Activated CD8-positive, alpha-beta memory T cell treated with anti-CD3 and anti-CD28 coated beads, Interleukin-2, amount 50 U/mL, for 24 hours (primary cell): ENCODE measurements around the gene CRYBA1.
"Not testable (repeated sequence)": the region's sequence is repeated elsewhere in the genome, so short reads cannot be mapped to it uniquely, and the experiment has no call there.

Source experiments
- DNase-seq: peaks from one replicate; pipeline ENCODE4 v3.0.0-alpha.2; 2020; ENCODE audit errors: extremely low read depth

The CRYBA1 gene, protein sequence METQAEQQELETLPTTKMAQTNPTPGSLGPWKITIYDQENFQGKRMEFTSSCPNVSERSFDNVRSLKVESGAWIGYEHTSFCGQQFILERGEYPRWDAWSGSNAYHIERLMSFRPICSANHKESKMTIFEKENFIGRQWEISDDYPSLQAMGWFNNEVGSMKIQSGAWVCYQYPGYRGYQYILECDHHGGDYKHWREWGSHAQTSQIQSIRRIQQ

DNA sequence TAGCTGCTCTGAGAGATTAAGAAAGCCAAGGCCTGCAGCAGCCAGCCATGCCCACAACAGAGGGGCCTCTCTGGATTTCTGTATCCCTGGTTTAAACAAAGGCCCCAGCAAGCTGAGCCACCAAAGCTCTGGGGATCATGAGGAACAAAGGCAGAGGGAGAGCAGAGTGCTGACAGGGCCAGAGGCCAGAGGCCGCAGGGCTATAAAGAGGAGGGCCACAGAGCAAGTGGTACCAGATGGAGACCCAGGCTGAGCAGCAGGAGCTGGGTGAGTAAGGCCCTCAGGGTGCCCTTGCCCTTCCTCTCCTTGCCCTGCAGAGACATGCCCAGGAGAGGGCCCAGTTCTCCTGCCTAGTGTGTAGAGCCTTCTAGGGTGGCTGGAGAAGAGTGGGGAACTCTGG, at the start of gene CRYBA1:
Gene CRYBA1, plus strand, starts transcription at position 232 of the 400 bp plus-strand sequence. Its CDS starts 5 bp downstream, at position 237.
- DNase-seq: no peak

DNA sequence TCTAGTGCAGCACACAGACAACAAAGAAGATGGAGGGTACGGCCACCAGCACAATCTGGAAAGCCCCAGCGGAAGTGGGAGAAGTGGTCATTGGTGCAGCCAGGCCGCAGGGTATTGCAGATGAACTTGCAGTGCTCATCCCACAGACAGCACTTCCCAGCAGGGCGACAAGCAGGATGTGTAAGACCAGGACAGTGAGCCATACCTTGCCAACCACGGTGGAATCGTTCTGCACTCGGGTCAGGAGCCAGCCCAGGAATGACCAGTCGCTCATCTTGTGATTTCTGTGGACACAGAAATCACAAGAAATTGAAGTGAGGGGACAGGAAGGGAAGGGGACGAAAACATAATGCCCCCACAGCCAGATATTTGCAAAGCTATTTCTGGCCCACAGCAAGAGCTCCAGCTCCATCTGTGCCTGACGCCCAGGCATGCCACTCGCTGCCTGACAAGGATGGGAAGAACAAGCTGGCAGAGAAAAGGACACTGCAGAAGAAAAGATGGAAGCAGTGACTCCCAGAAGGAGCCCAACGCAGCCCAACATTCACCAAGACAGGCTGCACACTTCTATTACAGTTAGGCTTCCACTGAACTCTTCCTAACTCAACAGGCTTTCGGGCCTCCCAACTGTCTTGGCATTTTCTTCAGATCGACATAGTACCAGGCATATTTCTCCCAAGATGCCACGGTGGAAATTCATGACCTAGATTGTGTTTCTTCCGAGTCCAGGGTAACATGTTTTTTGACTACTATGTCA, 49.0 kb upstream of the CRYBA1 start:
- no peak for DNase-seq

DNA sequence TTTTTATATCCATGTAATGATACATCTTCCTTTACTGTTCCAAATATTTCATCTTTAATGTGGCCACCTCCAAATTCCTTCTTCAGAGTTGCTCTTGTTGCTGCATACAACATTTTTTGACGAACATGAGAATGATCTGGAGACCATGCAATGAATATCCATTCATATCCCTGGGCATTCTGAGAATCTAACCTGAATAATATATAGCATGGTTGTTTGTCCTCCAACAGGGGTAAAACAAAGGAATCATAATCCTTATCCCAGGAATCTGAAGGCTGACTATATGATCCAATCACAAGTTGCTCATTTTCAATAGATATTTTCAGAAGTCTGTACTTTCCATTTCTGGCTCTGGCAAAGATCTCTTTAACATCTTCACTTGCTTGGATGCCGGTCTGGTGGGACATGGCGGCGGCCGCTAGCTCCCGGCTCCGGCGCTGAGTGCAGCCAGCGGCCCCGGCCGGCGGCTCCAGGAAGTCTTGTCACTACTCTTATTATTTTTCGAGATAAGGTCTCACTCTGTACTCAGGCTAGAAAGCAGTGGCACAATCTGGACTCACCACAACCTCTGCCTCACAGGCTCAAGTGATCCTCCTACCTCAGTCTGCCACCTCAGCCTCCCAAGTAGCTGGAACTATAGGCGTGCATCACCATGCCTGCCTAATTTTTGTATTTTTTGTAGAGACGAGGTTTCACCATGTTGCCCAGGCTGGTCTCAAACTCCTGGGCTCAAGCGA, 42.4 kb upstream of the CRYBA1 start:
- not testable (repeated sequence) for DNase-seq

DNA sequence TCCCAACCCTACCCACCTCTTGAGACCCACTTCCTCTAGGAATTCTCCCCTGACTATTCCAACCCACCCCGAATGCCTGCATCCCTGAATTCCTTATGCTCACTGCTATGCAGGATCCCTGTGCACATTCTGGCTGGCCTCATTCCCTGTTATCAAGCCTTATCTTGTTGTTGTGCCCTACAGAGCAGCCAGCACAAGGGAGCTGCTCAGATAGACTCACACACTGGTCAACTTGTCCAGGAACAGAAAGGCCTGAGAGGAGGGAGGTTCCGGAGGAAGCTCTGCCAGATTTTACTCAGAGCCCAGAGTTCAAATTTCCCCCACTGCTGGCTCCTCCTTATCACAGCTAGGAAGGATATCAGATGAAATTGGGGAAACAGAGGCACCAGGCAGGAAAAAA, 41.6 kb upstream of the CRYBA1 start:
- DNase-seq: no peak

DNA sequence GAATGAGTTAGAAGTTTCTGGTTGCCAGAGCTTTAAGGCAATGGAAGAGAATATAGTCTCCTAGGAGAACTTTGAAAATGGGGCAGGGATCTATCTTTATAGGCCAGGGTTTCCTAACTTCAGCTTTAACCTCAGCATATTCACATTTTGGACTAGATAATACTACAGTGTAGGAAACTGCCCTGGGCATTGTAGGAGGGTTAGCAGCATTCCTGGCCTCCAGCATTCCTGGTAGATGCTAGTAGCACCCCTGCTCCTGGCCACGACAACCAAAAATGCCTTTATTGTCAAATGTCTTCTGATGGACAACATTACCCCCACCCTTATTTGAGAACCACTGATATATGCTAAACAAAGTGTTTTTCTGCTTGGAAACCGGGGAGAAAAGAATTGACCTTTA, 38.7 kb upstream of the CRYBA1 start:
- DNase-seq: no peak

DNA sequence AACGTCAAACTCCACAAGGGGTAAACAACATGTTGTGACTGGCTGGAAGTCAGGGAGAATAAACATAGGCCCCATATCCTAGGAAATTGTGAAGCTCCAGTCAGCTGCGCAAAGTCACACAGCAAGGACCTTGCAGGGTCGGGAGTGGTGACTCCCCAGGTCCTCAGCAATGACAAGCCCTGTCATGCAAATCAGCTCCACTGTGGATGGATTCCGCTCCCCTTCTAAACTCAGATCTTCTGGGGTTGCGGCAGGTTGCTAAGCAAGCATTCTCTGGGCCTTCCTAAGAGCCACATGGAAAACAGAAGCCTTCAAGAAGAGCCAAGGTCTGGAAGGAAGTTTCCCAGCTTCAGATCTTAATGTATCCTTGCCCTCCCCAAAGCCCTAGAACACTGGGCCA, 37.6 kb upstream of the CRYBA1 start:
- no peak for DNase-seq

DNA sequence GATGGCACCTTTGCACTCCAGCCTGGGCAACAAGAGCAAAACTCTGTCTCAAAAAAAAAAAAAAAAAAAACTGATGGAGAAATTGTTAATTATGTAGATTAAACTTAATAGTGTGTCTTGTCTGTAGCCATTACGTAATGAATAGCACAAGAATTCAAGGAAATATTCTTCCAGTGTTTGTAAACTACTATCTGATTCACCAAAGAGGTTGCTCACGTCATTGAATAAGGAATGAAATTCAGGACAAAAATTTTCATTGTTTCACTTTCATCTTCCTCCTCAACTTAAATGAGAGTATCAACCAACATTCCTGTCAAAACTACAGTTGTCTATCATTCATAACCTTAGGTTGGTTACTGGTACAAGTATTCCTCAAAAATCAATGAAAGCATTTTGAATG, 35.8 kb upstream of the CRYBA1 start:
- DNase-seq: no peak

DNA sequence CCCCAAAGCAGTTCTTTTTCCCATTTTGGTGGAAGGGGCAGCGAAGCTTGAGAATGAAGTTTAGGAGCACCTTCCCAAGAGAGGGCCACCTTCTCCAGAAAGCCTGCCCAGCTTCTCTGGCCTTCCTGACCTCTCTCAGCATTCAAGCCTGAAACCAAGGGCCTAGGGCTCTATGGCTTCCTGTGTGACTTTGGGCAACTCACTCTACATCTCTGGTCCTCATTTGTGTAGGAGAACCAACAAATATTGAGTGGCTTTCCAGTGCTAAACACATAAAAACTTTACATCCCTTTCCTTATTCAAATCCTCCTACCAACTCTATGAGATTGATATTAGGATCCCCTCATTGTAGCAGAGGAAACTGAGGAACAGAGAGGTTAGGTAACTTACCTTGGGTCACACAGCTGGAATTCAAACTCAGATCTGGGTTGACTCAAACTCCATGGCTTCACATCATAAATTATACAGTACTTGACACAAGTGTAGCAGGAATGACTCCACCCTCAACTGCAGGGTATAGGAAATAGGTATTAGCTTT, 34.5 kb upstream of the CRYBA1 start:
- no peak for DNase-seq

DNA sequence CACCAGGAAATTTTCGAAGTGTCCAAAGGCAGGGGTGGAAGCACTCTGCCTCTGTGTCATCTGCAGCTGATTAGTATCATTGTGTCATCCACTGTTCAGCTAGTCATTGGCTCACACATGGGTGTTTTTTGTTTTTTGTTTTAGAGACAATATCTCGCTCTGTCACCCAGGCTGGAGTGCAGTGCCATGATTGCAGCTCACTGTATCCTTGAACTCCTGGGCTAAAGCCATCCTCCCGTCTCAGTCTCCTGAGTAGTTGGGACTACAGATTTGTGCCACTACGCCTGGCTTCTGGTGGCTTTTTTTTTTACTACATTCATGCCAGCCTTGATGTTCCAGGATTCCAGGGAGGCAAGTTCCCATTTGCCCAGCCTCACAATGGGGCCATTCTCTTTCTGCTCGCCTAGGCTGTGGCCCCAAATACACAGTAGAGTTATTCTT, 34.0 kb upstream of the CRYBA1 start:
- DNase-seq: no peak

DNA sequence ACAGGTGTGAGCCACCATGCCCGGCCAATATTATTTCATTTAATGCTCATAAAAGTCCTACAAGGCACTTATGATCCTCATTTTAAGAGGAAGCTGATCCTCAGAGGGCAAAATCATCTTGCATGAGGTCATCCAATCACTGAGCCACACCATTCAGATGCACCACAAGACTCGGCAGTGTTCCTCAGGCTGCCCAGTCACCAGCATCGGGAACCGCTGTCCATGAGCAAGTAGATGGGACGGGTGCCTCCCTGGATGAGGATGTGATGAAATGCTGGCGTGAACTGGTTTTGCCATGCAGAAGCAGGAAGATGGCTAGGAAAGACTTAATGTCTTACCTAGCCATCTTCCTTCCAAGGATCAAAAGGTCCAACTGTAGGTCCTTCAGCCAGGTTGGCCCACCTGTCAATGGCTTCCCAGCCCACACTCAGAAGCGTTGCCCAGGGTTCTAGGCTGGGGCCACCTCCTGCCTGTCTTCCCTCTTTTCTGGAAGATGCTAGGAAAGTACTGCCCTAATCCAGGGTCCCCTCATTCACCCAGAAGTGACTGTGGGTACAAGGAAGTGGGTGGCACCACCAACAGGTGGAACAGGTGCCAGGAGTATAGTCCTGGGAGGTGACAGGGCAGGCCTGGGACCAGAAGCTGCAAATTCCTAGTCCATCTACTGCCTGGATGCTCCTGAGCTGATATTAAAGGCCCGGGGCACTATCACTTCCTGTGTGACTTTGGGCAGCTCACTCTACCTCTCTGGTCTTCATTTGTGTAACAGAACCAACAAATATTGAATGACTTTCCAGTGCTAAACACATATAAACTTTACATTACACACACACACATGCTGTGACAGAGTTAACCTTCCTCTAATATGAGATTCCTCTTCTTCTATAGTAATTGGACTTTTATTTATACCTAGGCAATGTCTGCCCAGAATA, 32.2 kb upstream of the CRYBA1 start:
- DNase-seq: no peak

DNA sequence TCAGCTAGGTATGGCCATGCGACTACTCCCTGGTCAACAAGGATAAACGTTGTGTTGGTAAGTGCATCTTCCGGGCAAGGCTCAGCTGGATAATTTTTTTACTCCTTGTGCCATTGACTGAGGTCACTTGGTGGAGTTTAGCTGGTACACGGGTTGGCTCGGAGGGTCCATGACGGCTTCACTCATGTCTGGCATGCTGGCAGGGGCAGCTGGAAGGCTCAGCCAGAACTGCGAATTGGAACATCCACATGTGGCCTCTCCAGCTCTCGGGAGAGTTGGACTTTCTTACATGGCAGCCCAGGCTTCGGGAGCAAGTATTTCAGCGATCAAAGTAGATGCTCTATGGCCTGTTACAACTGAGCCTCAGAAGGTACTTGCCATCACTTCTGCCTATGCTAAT, 31.5 kb upstream of the CRYBA1 start:
- DNase-seq: no peak

DNA sequence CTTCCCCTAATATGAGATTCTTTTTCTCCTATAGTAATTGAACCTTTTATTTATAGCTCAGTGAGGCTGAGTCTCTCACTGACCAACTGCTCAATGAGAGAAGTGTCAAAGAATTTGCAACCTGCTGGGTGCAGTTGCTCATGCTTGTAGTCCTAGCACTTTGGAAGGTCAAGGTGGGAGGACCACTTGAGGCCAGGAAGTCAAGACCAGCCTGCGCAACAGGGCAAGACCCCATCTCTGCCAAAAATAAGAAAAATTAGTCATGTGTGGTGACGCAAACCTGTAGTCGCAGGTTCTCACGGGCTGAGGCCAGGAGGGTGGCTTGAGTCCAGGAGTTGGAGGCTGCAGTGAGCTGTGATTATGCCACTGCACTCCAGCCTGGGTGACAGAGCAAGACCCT, 30.9 kb upstream of the CRYBA1 start:
- DNase-seq: no peak

DNA sequence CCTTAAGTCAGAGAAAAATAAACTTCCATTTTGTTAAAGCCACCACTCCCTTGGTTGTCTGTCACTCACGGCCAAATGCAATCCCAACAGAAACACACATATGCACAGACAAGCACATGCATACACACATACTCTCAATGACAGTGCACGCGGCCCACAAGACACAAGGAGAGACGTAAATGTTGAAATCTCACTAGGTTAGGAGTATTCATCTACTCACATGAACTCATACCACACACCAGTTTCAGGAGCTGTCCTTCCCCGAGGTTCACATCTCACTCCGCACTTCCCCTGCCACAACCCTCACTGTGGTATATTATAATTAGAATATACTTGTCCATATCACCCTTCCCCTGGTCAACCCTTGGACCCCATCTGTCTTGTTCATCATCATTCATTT, 30.5 kb upstream of the CRYBA1 start:
- no peak for DNase-seq

DNA sequence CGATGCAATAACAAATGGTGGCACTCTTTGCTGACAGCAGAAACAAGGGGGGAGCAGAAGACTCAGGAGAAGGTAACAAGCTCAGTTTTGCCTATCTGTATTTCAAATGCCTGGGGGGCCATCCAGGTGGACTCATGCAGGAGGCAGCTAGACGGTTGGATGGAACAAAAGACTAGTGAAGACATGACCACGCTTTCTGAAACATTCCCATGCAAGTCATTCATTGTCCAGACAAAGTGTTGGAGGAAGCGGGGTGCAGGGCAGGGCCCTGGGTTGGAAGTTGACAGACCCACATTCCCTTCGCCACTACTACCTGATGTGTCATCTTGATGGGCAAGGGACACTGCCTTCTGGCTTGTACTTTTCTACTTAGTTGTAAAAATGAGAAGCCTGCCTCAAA, 29.8 kb upstream of the CRYBA1 start:
- no peak for DNase-seq

DNA sequence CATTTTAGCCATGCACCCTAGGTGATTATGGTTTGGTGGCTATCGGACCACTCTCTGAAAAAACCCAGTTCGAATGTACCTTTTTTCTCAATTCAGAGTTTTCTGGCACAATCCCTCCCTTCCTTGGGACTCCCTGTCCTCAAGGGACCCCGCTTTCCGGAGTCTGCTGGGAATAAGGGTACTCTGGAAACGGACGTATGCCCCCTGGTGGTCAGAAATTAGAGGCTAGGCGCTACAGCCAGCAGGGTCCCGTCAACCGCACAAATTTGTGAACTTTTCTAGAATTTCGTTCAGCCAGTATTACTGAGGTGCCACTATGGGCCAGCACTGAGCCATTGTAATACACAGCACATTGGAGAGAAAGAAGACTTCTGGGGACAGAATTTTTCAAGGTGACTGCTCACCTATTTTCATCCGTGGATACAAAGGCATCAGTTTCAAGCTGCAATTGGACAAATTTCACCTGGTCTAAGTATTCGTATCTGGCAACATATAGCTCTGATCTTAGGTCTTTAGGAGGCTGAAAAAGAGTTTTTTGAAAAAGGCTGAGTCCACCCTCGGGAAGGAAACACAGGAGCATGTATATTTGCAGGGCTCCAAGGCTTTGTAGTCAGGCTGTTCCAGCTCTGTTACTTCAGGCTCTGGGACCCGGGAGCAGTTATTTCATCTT, 27.1 kb upstream of the CRYBA1 start:
- peak; percentile 38 for DNase-seq

DNA sequence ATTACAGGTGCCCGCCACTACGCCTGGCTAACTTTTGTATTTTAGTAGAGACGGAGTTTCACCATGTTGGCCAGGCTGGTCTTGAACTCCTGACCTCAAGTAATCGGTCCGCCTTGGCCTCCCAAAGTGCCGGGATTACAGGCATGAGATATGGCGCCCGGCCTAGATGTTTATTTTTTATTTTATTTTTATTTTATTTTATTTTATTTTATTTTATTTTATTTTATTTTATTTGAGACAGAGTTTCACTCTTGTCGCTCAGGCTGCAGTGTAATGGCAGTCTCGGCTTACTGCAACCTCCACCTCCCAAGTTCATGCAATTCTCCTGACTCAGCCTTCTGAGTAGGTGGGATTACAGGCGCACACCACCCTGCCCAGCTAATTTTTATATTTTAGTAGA, 25.3 kb upstream of the CRYBA1 start:
- DNase-seq: not testable (repeated sequence)

DNA sequence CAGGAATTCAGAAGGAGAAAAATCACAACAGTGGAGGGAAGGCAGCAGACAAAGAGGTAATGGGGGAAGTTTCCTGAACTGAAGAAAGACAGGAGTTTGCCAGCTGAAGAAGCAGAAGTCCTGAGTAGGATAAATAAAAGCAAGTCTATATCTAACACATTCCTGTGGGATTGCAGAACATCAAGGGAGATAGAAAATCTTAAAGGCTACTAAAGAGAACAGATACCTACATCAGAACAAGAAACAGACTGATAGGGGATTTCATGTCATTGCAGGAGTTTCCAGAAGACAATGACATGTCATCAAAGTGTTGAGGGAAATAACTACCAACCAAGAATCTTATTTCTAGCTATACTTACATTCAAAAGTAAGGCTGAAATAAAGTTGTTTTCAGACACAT, 21.3 kb upstream of the CRYBA1 start:
- DNase-seq: no peak

DNA sequence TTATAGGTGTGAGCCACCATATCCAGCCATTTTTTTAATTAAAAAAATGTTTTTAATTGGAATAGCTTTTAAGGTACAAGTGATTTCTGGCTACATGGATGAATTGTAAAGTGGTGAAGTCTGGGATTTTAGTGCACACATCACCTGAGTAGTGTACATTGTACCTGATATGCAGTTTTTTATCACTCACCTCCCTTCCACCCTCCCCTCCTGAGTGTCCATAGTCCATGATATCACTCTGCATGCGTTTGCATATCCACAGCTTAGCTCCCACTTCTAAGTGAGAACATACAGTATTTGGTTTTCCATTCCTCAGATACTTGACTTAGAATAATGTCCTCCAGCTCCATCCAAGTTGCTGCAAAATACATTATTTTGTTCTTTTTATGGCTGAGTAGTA, 13.4 kb upstream of the CRYBA1 start:
- no peak for DNase-seq

DNA sequence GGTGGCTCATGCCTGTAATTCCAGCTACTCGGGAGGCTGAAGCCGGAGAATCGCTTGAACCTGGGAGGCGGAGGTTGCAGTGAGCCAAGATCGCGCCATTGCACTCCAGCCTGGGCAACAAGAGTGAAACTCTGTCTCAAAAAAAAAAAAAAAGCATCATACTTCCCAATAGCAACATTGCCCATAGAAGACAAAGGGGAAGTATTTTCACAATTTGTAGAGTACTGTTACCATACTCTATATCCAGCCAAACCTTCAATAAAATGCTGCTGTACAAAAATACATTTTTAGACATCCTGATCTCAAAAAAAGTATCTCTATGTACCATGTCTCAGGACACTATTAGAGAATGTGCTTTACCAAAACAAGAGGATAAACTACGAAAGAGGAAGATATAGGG, 11.7 kb upstream of the CRYBA1 start:
- not testable (repeated sequence) for DNase-seq

DNA sequence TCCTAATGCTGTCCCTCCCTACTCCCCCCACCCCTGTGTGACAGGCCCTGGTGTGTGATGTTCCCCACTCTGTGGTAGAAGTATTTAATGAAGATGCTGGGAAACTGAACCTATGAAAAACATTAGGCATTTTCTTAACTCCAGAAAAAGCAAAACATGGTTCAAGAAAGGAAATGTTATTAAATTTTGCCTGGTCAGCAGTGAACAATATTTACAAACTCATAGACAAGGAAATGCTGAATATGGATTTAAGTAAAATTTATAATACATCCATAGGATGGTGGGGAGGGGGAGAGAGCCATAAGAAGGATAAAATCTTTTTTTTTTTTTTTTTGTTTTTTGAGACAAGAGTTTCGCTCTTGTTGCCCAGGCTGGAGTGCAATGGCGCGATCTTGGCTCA, 10.8 kb upstream of the CRYBA1 start:
- DNase-seq: no peak
